K562 (cell line): Measurements from ENCODE around the gene B3GAT3. TPM values are rescaled to one million over a fixed set of nuclear protein-coding genes. Genes with fewer than 3 reads are reported as not detected.

Source experiments
- HBP1 ChIP-seq: fragments of 450-650 bp; formaldehyde crosslinking; IDR thresholded peaks from 2 replicates; pipeline ENCODE4 v1.4.0; 2022; ENCODE audit warnings: missing genetic modification characterization
- PYGO2 ChIP-seq: fragments of 450-650 bp; IDR thresholded peaks from 2 replicates; pipeline ENCODE4 v1.6.1; 2016; ENCODE audit warnings: mild to moderate bottlenecking, missing genetic modification characterization, moderate library complexity, missing compliant biosample characterization
- REST ChIP-seq, 2 experiments: fragments of 450-650 bp; formaldehyde crosslinking in 1 of 2; IDR thresholded peaks; 2 replicates each; pipeline versions ENCODE4 v1.4.0 to v1.6.1; 2014 to 2020; ENCODE audit warnings: mild to moderate bottlenecking in 2 of 2, borderline replicate concordance in 1 of 2, low read depth in 1 of 2
- TRIM24 ChIP-seq, 2 experiments: fragments of 450-650 bp; IDR thresholded peaks; 2 replicates each; pipeline ENCODE4 v1.6.1; 2016
- ZBTB40 ChIP-seq, 2 experiments: fragments of 450-650 bp in 1 of 2; sonication (generic) in 1 of 2; formaldehyde crosslinking in 1 of 2; IDR thresholded peaks; 2 replicates each; pipeline versions ENCODE4 v1.7.1 to v1.9.0; 2016 to 2022; ENCODE audit warnings: inconsistent platforms in 1 of 2, mild to moderate bottlenecking in 1 of 2, missing genetic modification reagents in 1 of 2
- ZNF507 ChIP-seq: conservative IDR thresholded peaks from 2 replicates; pipeline ENCODE4 v1.6.1; 2017; ENCODE audit warnings: missing genetic modification characterization, missing compliant biosample characterization
- ZNF589 ChIP-seq: fragments of 200-800 bp; sonication (Bioruptor generic); IDR thresholded peaks from 2 replicates; pipeline ENCODE4 v1.6.1; 2016; ENCODE audit warnings: low read depth, missing genetic modification characterization, missing compliant biosample characterization
- polyA plus RNA-seq, 8 experiments: library from polyadenylated mRNA; depleted of rRNA in 4 of 8; stranded (reverse) in 5 of 8; unstranded in 3 of 8; fragments of >200 nt; fragmentation: Nextera tagmentation in 2 of 8; fragmentation: Illumina TruSeq in 1 of 8; extraction: Ambion mirVana in 2 of 8; extraction: Trizol in 1 of 8; gene quantifications; 2 replicates each; pipeline versions ENCODE4 v1.2.1 to v1.2.3, GENCODE V29; 2011 to 2014; ENCODE audit warnings: inconsistent platforms in 1 of 8, missing spikeins in 1 of 8
- total RNA-seq, 7 experiments: library from RNA; depleted of rRNA in 6 of 7; stranded (reverse); fragments of >200 nt in 6 of 7; fragmentation: Illumina TruSeq in 2 of 7; extraction: Trizol in 2 of 7; gene quantifications; 2 replicates each; pipeline versions ENCODE4 v1.2.1 to v1.2.3, GENCODE V29; 2011 to 2021; ENCODE audit warnings: low replicate concordance in 1 of 7

Gene B3GAT3
- total and polyA plus RNA-seq, 9 of the 15 experiments (the other 6 are each of a cell fraction or from before 2014, with no cell fraction given) = 0.30 to 64.0 (median 21.4) TPM

GRCh38 chr11:62591448-62592145 is 30.2 kb downstream of the B3GAT3 start, which contains the start of gene TUT1 (continued):
- peak; percentile 96 for TF ChIP-seq REST (IDR thresholded peaks at IDR 0.05; ENCODE audit: borderline replicate concordance)
- TF ChIP-seq REST (CRISPR knock-in tag; IDR thresholded peaks at IDR 0.05; ENCODE audit: low read depth) = peak; percentile 91
- no peak for TF ChIP-seq ZNF507
- no peak for TF ChIP-seq HBP1 (CRISPR knock-in tag)
- no peak for TF ChIP-seq ZNF589 (CRISPR knock-in tag)
- TF ChIP-seq PYGO2 (tag) = no peak
- peak in 1 of 2 experiments; percentile 100; a peak in 2 of 4 replicates for TF ChIP-seq TRIM24 (IDR thresholded peaks at IDR 0.05)
- peak; percentile 100 for TF ChIP-seq ZBTB40 (IDR thresholded peaks at IDR 0.05)
- TF ChIP-seq ZBTB40 (CRISPR knock-in tag; IDR thresholded peaks at IDR 0.05) = no peak
